ENCODE measurements around the gene CCDC82.

CCDC82 gene

DNA sequence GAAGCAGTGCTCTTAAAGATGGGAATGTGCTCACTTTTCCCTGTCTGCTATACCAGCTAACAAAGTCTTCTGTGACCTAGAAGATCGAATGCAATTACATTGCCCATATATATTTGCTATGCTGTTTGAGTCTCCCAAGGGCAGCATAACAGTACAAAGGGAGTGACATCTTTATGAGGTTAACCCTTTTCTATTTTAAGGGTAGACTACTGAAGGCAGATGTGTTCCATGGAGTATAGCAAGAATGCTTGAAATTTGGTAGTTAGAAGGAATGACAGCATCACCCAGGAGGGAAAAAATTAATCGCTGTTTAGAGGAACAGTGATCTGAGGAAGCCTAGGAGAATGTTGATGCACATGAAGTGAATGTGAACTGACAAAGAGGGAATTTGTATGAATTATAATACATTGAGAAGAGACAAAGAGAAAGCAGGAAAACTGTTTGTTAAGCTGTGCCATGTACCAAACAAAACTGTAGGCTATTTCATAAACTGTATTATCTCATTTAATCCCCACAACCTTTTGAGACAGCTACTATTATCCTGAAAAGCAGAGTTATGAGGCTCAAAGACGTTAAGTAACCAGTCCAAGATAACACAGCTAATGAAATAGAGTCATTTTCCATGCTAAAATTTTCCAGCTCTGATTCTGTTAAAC lies 59.7 kb downstream of the CCDC82 start:
- no peak for DNase-seq (ENCODE audit: low read depth in 2 of 3, low spot score in 2 of 3)

- no peak for DNase-seq (ENCODE audit: low read depth in 2 of 3, low spot score in 2 of 3)
These were observed 60.3 kb downstream of the CCDC82 start for GRCh38 chr11:96329419-96329818.

- DNase-seq (ENCODE audit: low read depth in 2 of 3, low spot score in 2 of 3) = no peak
These were observed 61.2 kb downstream of the CCDC82 start for GRCh38 chr11:96328395-96329010.

- no peak for DNase-seq (ENCODE audit: low read depth in 2 of 3, low spot score in 2 of 3)
These were observed 62.8 kb downstream of the CCDC82 start for GRCh38 chr11:96326959-96327358.

DNA sequence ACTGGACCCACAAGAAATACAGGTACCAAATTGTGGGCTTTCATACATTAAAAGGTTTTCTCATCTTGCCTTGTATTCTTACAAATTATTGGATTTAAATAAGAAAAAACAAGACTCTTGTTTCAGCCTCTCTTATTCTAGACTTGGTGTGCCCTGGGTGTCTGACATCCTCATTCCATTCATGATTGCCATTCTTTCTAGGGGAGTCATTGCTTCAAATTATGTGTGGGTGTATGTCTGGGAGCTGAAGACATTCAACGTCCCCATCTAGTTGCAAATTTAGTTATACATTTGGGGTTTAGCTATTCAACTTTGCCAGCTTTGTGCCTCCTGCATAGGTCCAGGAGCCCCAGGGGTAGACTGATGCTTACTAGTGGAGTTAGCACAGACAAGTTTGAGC lies 64.8 kb downstream of the CCDC82 start:
- no peak for DNase-seq (ENCODE audit: low read depth in 2 of 3, low spot score in 2 of 3)

GRCh38 chr11:96323642-96323985 lies 66.1 kb downstream of the CCDC82 start:
- no peak for DNase-seq (ENCODE audit: low read depth in 2 of 3, low spot score in 2 of 3)

DNA sequence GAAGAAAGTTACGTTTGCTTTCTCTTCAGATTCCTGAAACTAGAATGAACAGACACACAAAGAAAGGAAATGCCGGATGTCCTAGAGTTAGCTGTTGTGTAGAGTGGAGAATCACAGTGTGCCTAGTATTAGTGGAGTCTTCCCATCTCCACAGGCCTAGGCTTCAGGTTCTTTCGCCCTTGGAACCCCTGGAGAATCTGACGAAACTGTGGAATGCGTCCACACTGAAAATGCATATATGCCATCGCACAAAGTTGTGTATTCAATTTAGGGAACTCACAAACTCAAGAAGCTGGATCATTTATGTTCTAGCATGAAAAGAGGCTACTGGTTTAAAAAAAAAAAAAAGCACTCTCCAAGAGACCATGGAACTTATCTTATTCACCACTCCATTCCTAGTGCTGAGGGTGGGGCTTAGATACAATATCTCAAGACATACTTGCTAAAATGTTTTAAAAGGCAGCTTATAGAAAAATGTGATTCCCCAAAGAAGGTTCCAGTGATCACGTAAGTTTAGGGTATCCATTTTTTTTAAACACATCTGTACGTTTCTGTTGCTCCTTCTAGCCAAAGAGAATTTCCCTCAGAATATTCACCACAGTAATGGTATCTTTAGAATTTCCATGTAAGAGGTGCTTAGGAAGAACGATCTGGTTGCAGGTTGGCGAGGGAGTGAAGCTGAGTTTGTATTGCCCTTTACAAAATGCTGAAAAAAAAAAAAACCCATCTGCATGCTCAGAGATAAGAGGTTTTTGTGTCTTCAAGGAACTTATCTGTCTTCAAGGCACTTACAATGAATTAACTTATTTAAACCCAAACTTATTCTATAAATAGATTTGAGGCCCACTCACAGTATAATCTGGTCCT lies 66.7 kb downstream of the CCDC82 start:
- no peak for DNase-seq (ENCODE audit: low read depth in 2 of 3, low spot score in 2 of 3)

- DNase-seq (ENCODE audit: low read depth in 2 of 3, low spot score in 2 of 3) = no peak
These were observed 68.6 kb downstream of the CCDC82 start for GRCh38 chr11:96321091-96321490.

DNA sequence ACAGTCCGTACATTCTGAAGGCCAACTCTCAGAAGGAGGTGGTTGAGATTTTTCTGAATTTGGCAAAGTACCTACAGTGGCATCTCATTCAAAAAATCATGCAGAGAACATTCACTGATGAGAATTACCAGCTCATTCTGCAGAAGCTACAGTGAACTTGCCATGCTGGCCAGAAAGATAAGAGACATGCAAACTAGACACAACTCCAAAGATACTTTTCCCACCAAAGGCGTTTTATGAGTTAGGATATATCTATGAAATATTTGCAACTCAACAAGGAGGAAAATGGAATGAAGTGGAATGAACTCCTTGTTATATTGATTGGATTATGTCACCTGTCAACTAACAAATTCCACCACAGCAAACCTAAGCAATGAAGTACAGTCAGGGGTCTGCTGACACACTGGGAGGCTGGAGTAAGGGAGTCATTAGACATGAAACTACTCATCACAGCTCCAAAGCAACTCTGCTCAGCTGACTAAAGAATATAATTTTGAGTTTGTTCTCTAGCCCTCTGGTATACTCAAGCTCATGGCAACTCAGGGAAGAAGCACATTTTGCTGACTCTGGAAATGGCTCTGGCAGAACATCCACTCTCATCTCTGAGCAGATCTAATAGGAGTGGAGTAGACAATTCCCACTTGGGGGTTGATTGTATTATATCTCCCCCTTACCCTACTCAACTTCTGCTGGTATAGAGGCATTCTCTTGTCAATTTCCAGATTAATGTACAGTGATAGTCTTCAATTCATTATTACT lies 69.6 kb downstream of the CCDC82 start:
- no peak for DNase-seq (ENCODE audit: low read depth in 2 of 3, low spot score in 2 of 3)

- no peak for DNase-seq (ENCODE audit: low read depth in 2 of 3, low spot score in 2 of 3)
These were observed 70.9 kb downstream of the CCDC82 start for GRCh38 chr11:96318850-96319249.

GRCh38 chr11:96318399-96318798 lies 71.3 kb downstream of the CCDC82 start:
- no peak for DNase-seq (ENCODE audit: low read depth in 2 of 3, low spot score in 2 of 3)

DNA sequence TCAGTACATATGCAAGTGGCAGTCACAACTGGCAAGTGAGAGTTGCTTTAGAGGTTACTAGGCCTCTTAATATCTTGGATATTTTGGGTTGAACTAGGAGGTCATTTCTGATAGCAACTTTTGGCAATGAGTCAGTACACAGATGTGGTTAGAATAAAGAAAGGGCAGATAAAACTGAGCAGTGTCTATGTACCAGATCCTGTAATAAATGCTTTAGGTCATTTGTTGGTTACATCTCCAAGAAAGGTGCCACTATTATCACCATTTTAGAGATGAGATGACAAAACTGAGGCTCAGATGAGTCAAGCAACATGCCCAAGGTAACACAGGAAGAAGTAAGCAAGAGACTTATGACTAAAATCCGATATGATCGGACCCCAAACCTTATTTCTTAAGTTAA lies 71.7 kb downstream of the CCDC82 start:
- no peak for DNase-seq (ENCODE audit: low read depth in 2 of 3, low spot score in 2 of 3)

- DNase-seq (ENCODE audit: low read depth in 2 of 3, low spot score in 2 of 3) = no peak
These were observed 72.1 kb downstream of the CCDC82 start for GRCh38 chr11:96317571-96317970.

GRCh38 chr11:96316869-96317268 lies 72.8 kb downstream of the CCDC82 start:
- DNase-seq (ENCODE audit: low read depth in 2 of 3, low spot score in 2 of 3) = no peak

DNA sequence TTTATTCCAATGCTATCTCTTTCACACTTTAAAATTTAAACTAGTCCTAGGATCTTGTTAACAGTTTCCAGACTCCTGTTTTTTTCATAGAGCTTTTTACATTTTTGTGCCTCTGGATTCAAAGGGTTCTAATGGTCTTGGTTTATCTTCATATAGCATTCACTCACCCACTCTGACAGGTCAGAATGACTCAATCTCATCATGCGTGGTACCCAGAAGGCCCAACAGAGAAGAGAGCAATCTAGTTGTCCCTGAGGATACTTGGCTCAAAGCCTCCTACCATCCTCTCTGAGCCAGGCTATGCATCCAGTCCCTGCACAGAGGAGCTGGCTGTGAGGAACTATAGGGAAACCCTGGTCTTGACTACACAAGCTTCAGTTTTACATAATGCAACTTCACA lies 74.2 kb downstream of the CCDC82 start:
- DNase-seq (ENCODE audit: low read depth in 2 of 3, low spot score in 2 of 3) = no peak

GRCh38 chr11:96314326-96315020 lies 75.2 kb downstream of the CCDC82 start:
- DNase-seq (ENCODE audit: low read depth in 2 of 3, low spot score in 2 of 3) = no peak

GRCh38 chr11:96313163-96313562 lies 76.5 kb downstream of the CCDC82 start:
- DNase-seq (ENCODE audit: low read depth in 2 of 3, low spot score in 2 of 3) = no peak

DNA sequence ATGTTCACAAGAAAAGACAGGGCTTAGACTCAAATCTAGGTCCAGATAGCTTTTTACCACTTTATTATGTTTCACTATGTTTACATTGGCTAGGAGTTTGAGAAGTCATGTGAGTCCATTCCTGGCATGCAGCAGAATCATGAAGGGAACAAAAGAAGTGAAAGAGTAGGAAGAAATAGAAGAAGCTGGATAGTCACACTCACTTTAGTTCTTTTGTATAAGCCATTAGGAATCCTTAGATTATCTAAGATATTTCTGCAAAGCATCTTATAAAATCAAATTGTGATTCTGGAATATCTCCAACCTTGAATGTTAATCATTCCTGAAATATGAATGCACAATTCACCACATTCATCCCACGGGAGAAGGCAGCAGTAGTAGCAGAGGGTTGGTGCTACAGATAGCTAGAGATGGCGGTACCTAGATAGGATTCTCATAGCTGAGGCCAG lies 78.6 kb downstream of the CCDC82 start:
- no peak for DNase-seq (ENCODE audit: low read depth in 2 of 3, low spot score in 2 of 3)

DNA sequence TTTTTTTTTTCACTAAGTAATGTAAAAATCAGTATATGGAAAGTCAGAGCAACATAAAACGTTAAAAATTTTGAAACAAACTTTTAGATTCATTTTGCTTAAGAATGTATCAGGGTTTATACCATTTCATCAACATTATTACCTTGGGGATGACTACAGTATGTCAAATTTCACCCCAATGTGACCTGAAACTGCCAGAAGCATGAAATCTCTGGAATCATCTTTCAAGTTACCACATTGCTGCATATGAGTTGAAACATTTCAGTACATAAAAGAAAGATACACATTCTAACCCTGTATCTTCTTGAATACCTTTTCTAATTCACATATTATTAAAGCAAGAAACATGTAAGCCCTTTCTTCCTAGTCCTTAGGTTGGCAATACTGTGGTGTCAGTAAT lies 79.5 kb downstream of the CCDC82 start:
- no peak for DNase-seq (ENCODE audit: low read depth in 2 of 3, low spot score in 2 of 3)

DNA sequence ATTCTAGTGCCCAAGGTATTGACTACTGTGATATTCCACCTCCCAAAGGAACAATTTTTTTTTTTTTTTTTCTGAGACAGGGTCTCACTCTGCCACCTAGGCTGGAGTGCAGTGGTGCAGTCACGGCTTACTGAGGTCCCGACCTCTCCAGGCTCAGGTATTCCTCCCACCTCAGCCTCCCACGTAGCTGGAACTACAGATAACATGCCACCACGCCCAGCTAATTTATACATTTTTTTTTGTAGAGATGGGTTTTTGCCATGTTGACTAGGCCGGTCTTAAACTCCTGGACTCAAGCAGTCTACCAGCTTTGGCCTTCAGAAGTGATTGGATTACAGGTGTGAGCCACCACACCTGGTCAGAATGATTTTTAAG lies 80.1 kb downstream of the CCDC82 start:
- no peak for DNase-seq (ENCODE audit: low read depth in 2 of 3, low spot score in 2 of 3)

Measured in activated CD8-positive, alpha-beta memory T cell treated with anti-CD3 and anti-CD28 coated beads for 48 hours (primary cell).